ENCODE data around the gene GRM5.

GRCh38 chr11:88494848-88495247 lies 570.9 kb downstream of the GRM5 start:
- TF ChIP-seq POLR2AphosphoS5 (IDR thresholded peaks at IDR 0.05; ENCODE audit: low read depth, low read length) = no peak
- TF ChIP-seq SIN3A (IDR thresholded peaks at IDR 0.05; ENCODE audit: borderline replicate concordance, insufficient read depth, low read length) = no peak
- no peak for TF ChIP-seq TAF1 (IDR thresholded peaks at IDR 0.05; ENCODE audit: borderline replicate concordance, insufficient read depth, low read length)
